ENCODE results near the gene TECPR2.

TECPR2 gene

GRCh38 chr14:102387086-102387485, 24.3 kb downstream of the TECPR2 start:
- DNase-seq = no peak

- no peak for DNase-seq
Observed at GRCh38 chr14:102389246-102389645, 26.5 kb downstream of the TECPR2 start.

- no peak for DNase-seq
Observed at GRCh38 chr14:102390064-102390855, 27.5 kb downstream of the TECPR2 start.

- peak; percentile 23 for DNase-seq
Observed at GRCh38 chr14:102392506-102392905, 29.8 kb downstream of the TECPR2 start.

GRCh38 chr14:102394717-102395375, 32.1 kb downstream of the TECPR2 start:
- no peak for DNase-seq

- DNase-seq = no peak
Observed at GRCh38 chr14:102396521-102396920, 33.8 kb downstream of the TECPR2 start.

- DNase-seq = no peak
Observed at GRCh38 chr14:102403028-102403427, 40.3 kb downstream of the TECPR2 start.

GRCh38 chr14:102407258-102407657, 44.5 kb downstream of the TECPR2 start:
- DNase-seq = no peak

GRCh38 chr14:102408724-102409123, 46.0 kb downstream of the TECPR2 start:
- DNase-seq = no peak

- DNase-seq = no peak
Observed at GRCh38 chr14:102415671-102416070, 52.9 kb downstream of the TECPR2 start.

- DNase-seq = no peak
Observed at GRCh38 chr14:102417001-102417431, 54.3 kb downstream of the TECPR2 start.

- no peak for DNase-seq
Observed at GRCh38 chr14:102417646-102418045, 54.9 kb downstream of the TECPR2 start.

- no peak for DNase-seq
Observed at GRCh38 chr14:102418169-102418852, 55.6 kb downstream of the TECPR2 start.

- DNase-seq = no peak
Observed at GRCh38 chr14:102418853-102419240, 56.1 kb downstream of the TECPR2 start.

GRCh38 chr14:102419276-102419675, 56.5 kb downstream of the TECPR2 start:
- no peak for DNase-seq

- no peak for DNase-seq
Observed at GRCh38 chr14:102419716-102420115, 57.0 kb downstream of the TECPR2 start.

GRCh38 chr14:102421411-102422057, 58.8 kb downstream of the TECPR2 start:
- DNase-seq = no peak

- DNase-seq = no peak
Observed at GRCh38 chr14:102424520-102424919, 61.8 kb downstream of the TECPR2 start.

GRCh38 chr14:102424923-102425322, 62.2 kb downstream of the TECPR2 start:
- no peak for DNase-seq

- DNase-seq = no peak
Observed at GRCh38 chr14:102426796-102427195, 64.1 kb downstream of the TECPR2 start.

GRCh38 chr14:102427642-102428041, 64.9 kb downstream of the TECPR2 start:
- no peak for DNase-seq

GRCh38 chr14:102430212-102430908, 67.6 kb downstream of the TECPR2 start:
- no peak for DNase-seq

- DNase-seq = no peak
Observed at GRCh38 chr14:102431751-102432150, 69.0 kb downstream of the TECPR2 start.
